ENCODE results near the gene GM2A. TPM values are rescaled to one million over a fixed set of nuclear protein-coding genes. Genes with fewer than 3 reads are reported as not detected.

GM2A gene
- total RNA-seq, 1 experiment from 2014 or later = 90.2 TPM

DNA sequence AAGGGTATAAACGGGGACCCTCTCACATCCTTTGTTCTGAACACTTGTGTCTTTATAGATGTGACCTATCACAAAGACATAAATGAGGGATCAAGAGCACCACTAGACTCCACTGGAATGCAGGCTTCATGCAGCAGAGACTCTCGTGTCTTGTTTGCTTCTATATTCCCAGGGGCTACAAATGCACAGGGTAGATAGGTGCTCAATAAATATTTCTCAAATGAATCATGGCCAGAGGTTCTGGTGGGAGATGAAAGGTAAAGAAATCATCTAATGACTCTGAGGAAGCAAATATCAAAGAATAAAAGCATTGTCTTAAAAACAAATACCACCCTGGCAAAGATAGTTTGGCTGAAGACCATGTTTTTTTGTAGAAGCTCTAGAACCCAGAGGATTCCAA is 44.0 kb downstream of the GM2A start:
- Histone ChIP-seq H3K4me2 (ENCODE audit: low read length) (peak overlapping the region; percentile 48), H3K4me3 (ENCODE audit: low read length) (no peak overlapping the region), H3K79me2 (ENCODE audit: low read length) (no peaks in the 10 kb centered on the region), H3K9me3 (ENCODE audit: low read length) (no peaks in the 10 kb centered on the region), H3K27me3 (ENCODE audit: low read length) (no peaks in the 10 kb centered on the region), H3K9ac (ENCODE audit: low read length) (peak overlapping the region; percentile 43), H3K27ac (ENCODE audit: low read length) (peak overlapping the region; percentile 84), H3K4me1 (ENCODE audit: insufficient read depth, low read length) (peaks cover 35% of the 10 kb centered on the region), H3K9me2 (replicated peaks; ENCODE audit: low read length) (no peaks in the 10 kb centered on the region), H3F3A (ENCODE audit: low read length, unreplicated experiment) (no peaks in the 10 kb centered on the region), H2AFZ (ENCODE audit: low read length) (no peak overlapping the region), H3K36me3 (ENCODE audit: low read depth, low read length) (no peaks in the 10 kb centered on the region), H4K20me1 (ENCODE audit: low read length) (no peaks in the 10 kb centered on the region)
- BruUV-seq (replicated peaks) = no TSS peak
- POLR2A ChIA-PET (ENCODE audit: unreplicated experiment) = no interaction called here
- CTCF ChIA-PET = interaction anchor here (1.5 kb wide), 1 partner anchor 44 kb away, joined by 3 read pairs; the partner anchor contains the start of gene GM2A
- TF ChIP-seq CTCF (conservative IDR thresholded peaks at IDR 0.05; ENCODE audit: low read depth, low read length) (no peak), EZH2phosphoT487 (IDR thresholded peaks at IDR 0.05; ENCODE audit: borderline replicate concordance, low read length) (no peak), EZH2 (IDR thresholded peaks at IDR 0.05; ENCODE audit: low read length, unreplicated experiment) (no peak)
- peak; percentile 74 for ATAC-seq
- DNase-seq = peak; percentile 91
- intact Hi-C loops (cut with micrococcal nuclease) = loop anchor here (2.0 to 10.0 kb wide), 2 partner anchors 44 to 448 kb away; partner anchors contain the start of gene GM2A

DNA sequence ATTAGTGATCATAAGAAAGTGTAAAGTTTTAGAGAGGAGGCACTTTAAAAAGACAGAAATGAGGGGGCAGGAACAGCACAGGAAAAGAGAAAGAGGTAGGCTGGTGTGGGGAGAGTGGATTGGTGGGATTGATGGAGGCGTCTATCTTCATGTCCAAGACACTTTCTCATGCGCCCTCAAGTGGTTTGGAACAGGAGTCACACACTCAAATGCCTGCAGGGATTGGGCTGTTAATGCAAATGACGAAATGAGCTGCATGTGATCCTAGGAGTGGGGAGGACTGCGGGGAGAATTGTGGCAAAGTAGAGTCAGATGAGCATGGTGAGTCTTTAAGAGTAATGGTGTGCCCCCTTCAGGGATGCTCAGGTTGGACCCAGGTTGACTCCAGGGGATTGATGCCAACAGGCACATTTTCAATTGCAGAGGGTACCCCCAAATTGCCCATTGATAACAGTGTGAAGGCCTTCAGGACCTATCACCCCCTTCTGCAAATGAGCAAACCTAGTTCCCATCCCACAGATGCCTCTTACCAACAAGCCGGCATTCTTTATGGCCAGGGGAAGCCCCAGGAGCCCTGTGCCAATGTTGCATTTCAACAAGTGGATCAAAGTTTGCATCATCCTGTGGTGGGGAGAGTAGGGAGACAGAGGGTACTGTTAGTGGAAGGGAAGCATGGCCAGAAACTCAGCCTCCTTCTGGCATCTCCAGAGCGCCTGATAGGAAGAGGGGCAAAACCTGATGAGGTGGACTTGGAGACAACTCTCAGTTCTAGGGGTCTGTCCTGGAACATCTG is 45.3 kb downstream of the GM2A start:
- Histone ChIP-seq H3K27me3 (ENCODE audit: low read length) (no peaks in the 10 kb centered on the region), H3K36me3 (ENCODE audit: low read depth, low read length) (no peaks in the 10 kb centered on the region), H3K4me2 (ENCODE audit: low read length) (no peak overlapping the region), H3K79me2 (ENCODE audit: low read length) (no peaks in the 10 kb centered on the region), H3K4me3 (ENCODE audit: low read length) (no peak overlapping the region), H3K9ac (ENCODE audit: low read length) (no peak overlapping the region), H4K20me1 (ENCODE audit: low read length) (no peaks in the 10 kb centered on the region), H3K4me1 (ENCODE audit: insufficient read depth, low read length) (peaks cover 35% of the 10 kb centered on the region), H2AFZ (ENCODE audit: low read length) (no peak overlapping the region), H3F3A (ENCODE audit: low read length, unreplicated experiment) (no peaks in the 10 kb centered on the region), H3K9me3 (ENCODE audit: low read length) (no peaks in the 10 kb centered on the region), H3K9me2 (replicated peaks; ENCODE audit: low read length) (no peaks in the 10 kb centered on the region), H3K27ac (ENCODE audit: low read length) (no peak overlapping the region)
- DNase-seq (peak; percentile 78), ATAC-seq (peak; percentile 53)
- no TSS peak for BruUV-seq (replicated peaks)
- ChIA-PET POLR2A (ENCODE audit: unreplicated experiment) (interaction anchor here (0.7 kb wide), 1 partner anchor 59 kb away, joined by 3 read pairs; no protein-coding TSS in a partner anchor), CTCF (interaction anchor here (0.5 to 0.7 kb wide), 6 partner anchors 10 to 1404 kb away, joined by 3 to 18 read pairs (median 6); partner anchors contain the start of gene GM2A)
- intact Hi-C loops (cut with micrococcal nuclease) = loop anchor here (2.0 to 10.0 kb wide), 2 partner anchors 19 to 447 kb away; no protein-coding TSS in a partner anchor
- peak; percentile 77 for TF ChIP-seq CTCF (conservative IDR thresholded peaks at IDR 0.05; ENCODE audit: low read depth, low read length)
- TF ChIP-seq EZH2 (IDR thresholded peaks at IDR 0.05; ENCODE audit: low read length, unreplicated experiment) = no peak
- TF ChIP-seq EZH2phosphoT487 (IDR thresholded peaks at IDR 0.05; ENCODE audit: borderline replicate concordance, low read length) = no peak

DNA sequence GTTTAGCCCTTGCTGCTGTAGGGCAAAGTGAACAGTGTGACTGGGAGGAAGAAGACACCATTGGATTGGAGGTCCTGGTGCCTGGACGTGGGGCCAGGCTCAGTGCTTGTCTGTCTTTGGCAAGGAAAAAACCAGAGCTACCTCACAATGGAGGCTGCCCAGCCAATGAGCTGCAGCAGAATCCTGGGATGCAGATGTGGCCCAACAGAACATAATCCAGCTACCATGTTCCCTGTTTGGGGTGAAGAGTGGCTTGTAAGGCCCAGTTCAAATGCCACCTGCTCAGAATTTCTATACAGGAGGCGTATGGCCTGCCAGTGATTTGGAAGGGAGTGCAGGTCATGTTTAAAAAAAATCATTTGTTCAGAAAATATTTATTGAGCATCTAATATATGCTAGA is 50.7 kb downstream of the GM2A start, which contains the start of gene SLC36A3:
SLC36A3 (minus strand) TSS at position 101 of the 400 bp plus-strand sequence. CDS start 412 bp downstream, outside the sequence.
- no peak for DNase-seq

More for the DNA sequence above, 50.7 kb downstream of the GM2A start, which contains the start of gene SLC36A3:
- BruUV-seq (replicated peaks) = no TSS peak
- Histone ChIP-seq H2AFZ (ENCODE audit: low read length) (no peak within 1 kb of the TSS), H3K27me3 (ENCODE audit: low read length) (no peaks in the 10 kb centered on the region), H3K9me2 (replicated peaks; ENCODE audit: low read length) (no peaks in the 10 kb centered on the region), H3K27ac (ENCODE audit: low read length) (no peak within 1 kb of the TSS), H3K4me2 (ENCODE audit: low read length) (no peak within 1 kb of the TSS), H3K36me3 (ENCODE audit: low read depth, low read length) (no peaks in the 10 kb centered on the region), H3K4me3 (ENCODE audit: low read length) (no peak within 1 kb of the TSS), H3F3A (ENCODE audit: low read length, unreplicated experiment) (no peaks in the 10 kb centered on the region), H3K9ac (ENCODE audit: low read length) (no peak within 1 kb of the TSS), H4K20me1 (ENCODE audit: low read length) (no peaks in the 10 kb centered on the region), H3K9me3 (ENCODE audit: low read length) (no peaks in the 10 kb centered on the region), H3K4me1 (ENCODE audit: insufficient read depth, low read length) (no peaks in the 10 kb centered on the region), H3K79me2 (ENCODE audit: low read length) (no peaks in the 10 kb centered on the region)
- ChIA-PET CTCF (no interaction called here), POLR2A (ENCODE audit: unreplicated experiment) (no interaction called here)
- intact Hi-C loops (cut with micrococcal nuclease) = no loop called here
- no peak for ATAC-seq
- no peak for TF ChIP-seq EZH2 (IDR thresholded peaks at IDR 0.05; ENCODE audit: low read length, unreplicated experiment)
- no peak for TF ChIP-seq CTCF (conservative IDR thresholded peaks at IDR 0.05; ENCODE audit: low read depth, low read length)
- TF ChIP-seq EZH2phosphoT487 (IDR thresholded peaks at IDR 0.05; ENCODE audit: borderline replicate concordance, low read length) = no peak
